ENCODE results near the gene MOB3A. TPM values are rescaled to one million over a fixed set of nuclear protein-coding genes. Genes with fewer than 3 reads are reported as not detected.

Gene MOB3A
- total and polyA plus RNA-seq, 2 experiments from 2014 or later = 2.9 to 5.9 TPM

- Histone ChIP-seq H2AFZ (no peak overlapping the region), H3K27ac (ENCODE audit: low read depth) (no peak overlapping the region), H3K36me3 (ENCODE audit: insufficient read depth) (peaks cover 33% of the 10 kb centered on the region; the same call in 1 of the 2 replicates), H3K9me2 (ENCODE audit: insufficient read depth) (no peaks in the 10 kb centered on the region), H3K4me1 (ENCODE audit: insufficient read depth) (no peaks in the 10 kb centered on the region), H3K79me2 (replicated peaks; ENCODE audit: insufficient read depth) (no peaks in the 10 kb centered on the region; the same call in 1 of the 2 replicates), H3K4me2 (no peak overlapping the region), H3K4me3 (no peak overlapping the region), H4K20me1 (replicated peaks; ENCODE audit: insufficient read depth) (peaks cover 22% of the 10 kb centered on the region), H3F3A (replicated peaks; ENCODE audit: low read depth) (peaks cover 4% of the 10 kb centered on the region; the same call in 1 of the 2 replicates), H3K27me3 (ENCODE audit: insufficient read depth) (no peaks in the 10 kb centered on the region)
- TF ChIP-seq EZH2 (IDR thresholded peaks at IDR 0.05; ENCODE audit: low read depth, unreplicated experiment) (no peak), CREB1 (CRISPR knock-in tag; IDR thresholded peaks at IDR 0.05; ENCODE audit: low read depth) (no peak), CTCF (conservative IDR thresholded peaks at IDR 0.05; ENCODE audit: low read depth in 2 of 2) (no peak), JUNB (IDR thresholded peaks at IDR 0.05; ENCODE audit: unreplicated experiment) (no peak), REST (IDR thresholded peaks at IDR 0.05; ENCODE audit: unreplicated experiment) (no peak), POLR2AphosphoS5 (IDR thresholded peaks at IDR 0.05; ENCODE audit: low read depth) (no peak), EZH2phosphoT487 (IDR thresholded peaks at IDR 0.05; ENCODE audit: unreplicated experiment) (no peak), NANOG (IDR thresholded peaks at IDR 0.05; ENCODE audit: borderline replicate concordance) (no peak), ZNF331 (CRISPR knock-in tag; IDR thresholded peaks at IDR 0.05; ENCODE audit: low read depth) (no peak), ZNF114 (CRISPR knock-in tag; IDR thresholded peaks at IDR 0.05) (no peak), STAT1 (IDR thresholded peaks at IDR 0.05; ENCODE audit: unreplicated experiment) (no peak), ETS1 (IDR thresholded peaks at IDR 0.05) (no peak), ZNF462 (CRISPR knock-in tag; IDR thresholded peaks at IDR 0.05) (no peak)
- Mint-ChIP-seq H3K9me3 (no peaks in the 10 kb centered on the region), H3K27me3 (ENCODE audit: insufficient read depth, low read depth, poor library complexity) (peaks cover 8% of the 10 kb centered on the region), H3K27ac (no peak overlapping the region), H3K4me3 (no peak overlapping the region), H3K36me3 (ENCODE audit: low read depth) (peaks cover 81% of the 10 kb centered on the region), H3K4me1 (no peaks in the 10 kb centered on the region)
- no peak for DNase-seq (ENCODE audit: low spot score)
- no peak for ATAC-seq
These were observed 24.0 kb upstream of the MOB3A start for GRCh38 chr19:2119921-2120785.
